SH-SY5Y (cell line): ENCODE results near the gene SERPINA1.

Source experiments
- GATA2 ChIP-seq: IDR thresholded peaks from 2 replicates; pipeline ENCODE4 v1.6.1; 2011; ENCODE audit warnings: mild to moderate bottlenecking, low read depth, low read length
- GATA3 ChIP-seq: IDR thresholded peaks from 2 replicates; pipeline ENCODE4 v1.6.1; 2011; ENCODE audit warnings: low read depth, mild to moderate bottlenecking, low read length, moderate library complexity

GRCh38 chr14:94354638-94355185 lies 33.7 kb downstream of the SERPINA1 start:
- no peak for TF ChIP-seq GATA2
- TF ChIP-seq GATA3: no peak
